CD14-positive monocyte (primary cell): ENCODE data around the gene SLX4. TPM values are rescaled to one million over a fixed set of nuclear protein-coding genes. Genes with fewer than 3 reads are reported as not detected.

Source experiments
- DNase-seq, 3 donors: peaks; one replicate each; pipeline ENCODE4 v3.0.0-alpha.2; 2011 to 2022
- H2AFZ ChIP-seq: 2 replicates; pipeline ENCODE4 v1.6.0; 2012; ENCODE audit warnings: mild to moderate bottlenecking, low read depth, low read length, inconsistent platforms; ENCODE audit not compliant: insufficient read depth, poor library complexity, severe bottlenecking
- H3K27ac ChIP-seq, 2 donors: 1 replicate in 1 of 2; 2 replicates in 1 of 2; pipeline ENCODE4 v1.5.1; 2012 to 2013; ENCODE audit warnings: low read length in 2 of 2, control low read depth in 1 of 2, inconsistent platforms in 1 of 2, low read depth in 1 of 2, mild to moderate bottlenecking in 1 of 2
- H3K27me3 ChIP-seq, 2 donors: one replicate each; pipeline versions ENCODE4 v1.6.0 to v1.6.1; 2011 to 2013; ENCODE audit warnings: low read length in 2 of 2; ENCODE audit not compliant: control insufficient read depth in 2 of 2, insufficient read depth in 2 of 2
- H3K36me3 ChIP-seq, 2 donors: replicated peaks in 1 of 2; 1 replicate in 1 of 2; 2 replicates in 1 of 2; pipeline versions ENCODE4 v1.5.1 to v1.6.1; 2012 to 2013; ENCODE audit warnings: low read length in 2 of 2, control low read depth in 1 of 2, inconsistent platforms in 1 of 2, mild to moderate bottlenecking in 1 of 2; ENCODE audit not compliant: insufficient read depth in 2 of 2, control insufficient read depth in 1 of 2
- H3K4me1 ChIP-seq, 2 donors: 1 replicate in 1 of 2; 2 replicates in 1 of 2; pipeline versions ENCODE4 v1.5.1 to v1.6.1; 2012 to 2013; ENCODE audit warnings: low read length in 2 of 2, control low read depth in 1 of 2, inconsistent platforms in 1 of 2, mild to moderate bottlenecking in 1 of 2, moderate library complexity in 1 of 2; ENCODE audit not compliant: insufficient read depth in 2 of 2, control insufficient read depth in 1 of 2
- H3K4me2 ChIP-seq: replicated peaks from 2 replicates; pipeline ENCODE3; 2012; ENCODE audit warnings: low read length, moderate library complexity, mild to moderate bottlenecking; ENCODE audit not compliant: poor library complexity, severe bottlenecking; ENCODE audit errors: extremely low read depth
- H3K4me3 ChIP-seq, 3 experiments: fragments of 200-600 bp in 1 of 3; sonication (generic) in 1 of 3; replicated peaks in 1 of 3; 1 replicate in 2 of 3; 2 replicates in 1 of 3; pipeline ENCODE4 v1.5.1; 2011 to 2013; ENCODE audit warnings: low read length in 3 of 3, mild to moderate bottlenecking in 3 of 3, control low read depth in 2 of 3, low read depth in 2 of 3, inconsistent platforms in 1 of 3, moderate library complexity in 1 of 3
- H3K79me2 ChIP-seq: 2 replicates; pipeline ENCODE4 v1.6.0; 2012; ENCODE audit warnings: mild to moderate bottlenecking, control low read depth, inconsistent platforms, low read length, moderate library complexity; ENCODE audit not compliant: insufficient read depth
- H3K9ac ChIP-seq: 2 replicates; pipeline ENCODE4 v1.6.0; 2017; ENCODE audit warnings: low read length, mild to moderate bottlenecking; ENCODE audit not compliant: insufficient read depth, poor library complexity, severe bottlenecking
- H3K9me3 ChIP-seq, 2 donors: replicated peaks in 1 of 2; 1 replicate in 1 of 2; 2 replicates in 1 of 2; pipeline versions ENCODE4 v1.5.1 to v1.6.1; 2012 to 2013; ENCODE audit warnings: low read length in 2 of 2, control low read depth in 1 of 2; ENCODE audit not compliant: control insufficient read depth in 1 of 2, insufficient read depth in 1 of 2
- H4K20me1 ChIP-seq: 2 replicates; pipeline ENCODE4 v1.6.0; 2012; ENCODE audit warnings: mild to moderate bottlenecking, low read length, control low read depth, moderate library complexity; ENCODE audit not compliant: insufficient read depth
- H3K27ac Mint-ChIP-seq, 7 donors: one replicate each; pipeline ENCODE4 v1.8.0; 2020; ENCODE audit warnings: mild to moderate bottlenecking in 7 of 7, mixed read lengths in 7 of 7, moderate library complexity in 6 of 7, inconsistent platforms in 2 of 7
- H3K27me3 Mint-ChIP-seq, 3 donors: one replicate each; pipeline ENCODE4 v1.8.0; 2021 to 2022; ENCODE audit warnings: low read depth in 3 of 3, mild to moderate bottlenecking in 3 of 3, mixed read lengths in 3 of 3, moderate library complexity in 3 of 3, inconsistent platforms in 1 of 3
- H3K36me3 Mint-ChIP-seq, 2 donors: one replicate each; pipeline ENCODE4 v1.8.0; 2020; ENCODE audit warnings: mixed read lengths in 2 of 2, inconsistent platforms in 1 of 2, mild to moderate bottlenecking in 1 of 2
- H3K4me1 Mint-ChIP-seq: one replicate; pipeline ENCODE4 v1.8.0; 2020; ENCODE audit warnings: mild to moderate bottlenecking, mixed read lengths
- H3K4me3 Mint-ChIP-seq, 2 donors: one replicate each; pipeline ENCODE4 v1.8.0; 2020; ENCODE audit warnings: mild to moderate bottlenecking in 2 of 2, mixed read lengths in 2 of 2, moderate library complexity in 1 of 2
- H3K9me3 Mint-ChIP-seq, 7 donors: one replicate each; pipeline ENCODE4 v1.8.0; 2020 to 2022; ENCODE audit warnings: mixed read lengths in 7 of 7, mild to moderate bottlenecking in 6 of 7, moderate library complexity in 6 of 7, inconsistent platforms in 2 of 7
- WGBS: methylation state at CpG from one replicate; pipeline ENCODE4 v1.1.5; 2013; ENCODE audit warnings: missing lambda C conversion rate; ENCODE audit not compliant: insufficient coverage; 5-methylcytosine and 5-hydroxymethylcytosine counted together
- intact Hi-C, 2 donors: fragments of 100-400 bp; cut with micrococcal nuclease; formaldehyde crosslinking; loops; one replicate each; pipeline versions ENCODE4 v1.15.0 to v1.15.1; 2023
- polyA plus RNA-seq, 3 donors: library from polyadenylated mRNA; depleted of rRNA in 1 of 3; unstranded in 2 of 3; stranded (reverse) in 1 of 3; fragments of 300-500 nt in 2 of 3; fragments of >200 nt in 1 of 3; fragmentation: Illumina TruSeq in 2 of 3; gene quantifications; 1 replicate in 2 of 3; 2 replicates in 1 of 3; pipeline ENCODE4 v1.2.3, GENCODE V29; 2012 to 2021
- TF ChIP-seq, protein P1 (sequence below): fragments of 200-600 bp; IDR thresholded peaks from one replicate; pipeline ENCODE4 v1.8.0; 2022; ENCODE audit warnings: antibody characterized with exemption, mild to moderate bottlenecking

The SLX4 gene
- polyA plus RNA-seq, 3 donors, result 0.12 to 2.4 (median 0.71) TPM

DNA sequence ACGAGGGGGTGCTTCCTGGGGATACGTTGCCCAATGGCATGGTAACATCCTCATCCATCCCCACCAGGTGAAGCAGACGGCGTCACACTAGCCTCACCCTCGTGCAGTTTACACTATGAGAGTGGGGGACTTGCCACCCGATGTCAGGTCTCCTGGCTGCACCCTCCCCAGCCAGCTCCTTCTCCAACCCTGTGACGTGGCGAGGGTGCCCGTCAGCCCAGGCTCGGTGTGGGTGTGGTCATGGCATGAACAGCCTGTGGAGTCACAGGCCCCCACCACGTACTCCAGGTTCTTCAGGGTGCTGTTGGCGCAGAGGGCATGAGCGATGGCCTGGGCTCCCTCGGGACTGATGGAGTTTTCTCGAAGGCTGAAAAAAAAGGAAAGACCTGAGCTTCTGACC is 62.5 kb downstream of the SLX4 start:
- H3K9me3 Mint-ChIP-seq, result peaks cover 0 to 11% (median 2%) of the 10 kb centered on the region in 7 donors
- intact Hi-C loops, result no loop called here
- H3K4me3 Mint-ChIP-seq, result no peak overlapping the region
- Histone ChIP-seq H3K4me3 (no peak overlapping the region), H3K9me3 (no peaks in the 10 kb centered on the region), H4K20me1 (no peaks in the 10 kb centered on the region), H3K27ac (no peak overlapping the region), H3K36me3 (no peaks in the 10 kb centered on the region), H3K79me2 (no peaks in the 10 kb centered on the region), H3K9ac (no peak overlapping the region), H2AFZ (no peak overlapping the region), H3K4me1 (peaks cover 23% of the 10 kb centered on the region in 2 donors), H3K4me2 (no peak overlapping the region), H3K27me3 (no peaks in the 10 kb centered on the region)
- no peak overlapping the region for H3K27ac Mint-ChIP-seq
- DNase-seq, result no peak
- H3K27me3 Mint-ChIP-seq, result peaks cover 0 to 2% (median 0%) of the 10 kb centered on the region in 3 donors
- WGBS, result 92% methylated on average over 14 of the region's 15 CpGs
- TF ChIP-seq, protein P1, sequence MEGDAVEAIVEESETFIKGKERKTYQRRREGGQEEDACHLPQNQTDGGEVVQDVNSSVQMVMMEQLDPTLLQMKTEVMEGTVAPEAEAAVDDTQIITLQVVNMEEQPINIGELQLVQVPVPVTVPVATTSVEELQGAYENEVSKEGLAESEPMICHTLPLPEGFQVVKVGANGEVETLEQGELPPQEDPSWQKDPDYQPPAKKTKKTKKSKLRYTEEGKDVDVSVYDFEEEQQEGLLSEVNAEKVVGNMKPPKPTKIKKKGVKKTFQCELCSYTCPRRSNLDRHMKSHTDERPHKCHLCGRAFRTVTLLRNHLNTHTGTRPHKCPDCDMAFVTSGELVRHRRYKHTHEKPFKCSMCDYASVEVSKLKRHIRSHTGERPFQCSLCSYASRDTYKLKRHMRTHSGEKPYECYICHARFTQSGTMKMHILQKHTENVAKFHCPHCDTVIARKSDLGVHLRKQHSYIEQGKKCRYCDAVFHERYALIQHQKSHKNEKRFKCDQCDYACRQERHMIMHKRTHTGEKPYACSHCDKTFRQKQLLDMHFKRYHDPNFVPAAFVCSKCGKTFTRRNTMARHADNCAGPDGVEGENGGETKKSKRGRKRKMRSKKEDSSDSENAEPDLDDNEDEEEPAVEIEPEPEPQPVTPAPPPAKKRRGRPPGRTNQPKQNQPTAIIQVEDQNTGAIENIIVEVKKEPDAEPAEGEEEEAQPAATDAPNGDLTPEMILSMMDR, result no peak
- H3K36me3 Mint-ChIP-seq, result peaks cover 0 to 5% of the 10 kb centered on the region in 2 donors
- peaks cover 20% of the 10 kb centered on the region for H3K4me1 Mint-ChIP-seq

DNA sequence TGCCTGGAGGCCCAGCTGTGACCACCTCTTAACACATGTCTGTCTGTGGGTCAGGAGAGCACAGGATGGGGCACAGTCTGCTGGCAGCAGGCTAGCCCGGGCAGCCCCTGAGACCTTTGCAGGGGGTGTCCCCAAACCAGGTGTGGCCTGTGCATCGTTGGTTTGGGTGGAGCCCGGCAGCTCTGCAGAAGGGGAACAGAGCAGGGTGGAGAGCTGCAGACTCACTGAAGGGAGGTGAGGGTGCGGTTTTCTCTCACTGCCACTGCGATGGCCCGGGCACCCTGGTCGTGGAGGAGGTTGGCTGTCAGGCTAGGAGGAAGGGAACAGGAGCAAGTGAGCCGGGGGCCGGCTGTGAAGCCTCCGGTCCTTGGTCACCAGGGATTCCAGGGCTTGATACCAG is 63.0 kb downstream of the SLX4 start:
- no peak for DNase-seq
- H3K9me3 Mint-ChIP-seq, result peaks cover 0 to 11% (median 2%) of the 10 kb centered on the region in 7 donors
- Histone ChIP-seq H3K27me3 (no peaks in the 10 kb centered on the region), H3K27ac (no peak overlapping the region), H4K20me1 (no peaks in the 10 kb centered on the region), H2AFZ (no peak overlapping the region), H3K79me2 (no peaks in the 10 kb centered on the region), H3K9me3 (no peaks in the 10 kb centered on the region), H3K4me3 (no peak overlapping the region), H3K9ac (no peak overlapping the region), H3K36me3 (no peaks in the 10 kb centered on the region), H3K4me2 (no peak overlapping the region), H3K4me1 (peaks cover 23% of the 10 kb centered on the region in 2 donors)
- 75% methylated on average over 10 of the region's 10 CpGs for WGBS
- peaks cover 20% of the 10 kb centered on the region for H3K4me1 Mint-ChIP-seq
- H3K27me3 Mint-ChIP-seq, result peaks cover 0 to 2% (median 0%) of the 10 kb centered on the region in 3 donors
- intact Hi-C loops, result no loop called here
- peaks cover 0 to 5% of the 10 kb centered on the region in 2 donors for H3K36me3 Mint-ChIP-seq
- TF ChIP-seq, protein P1, result no peak
- H3K27ac Mint-ChIP-seq, result no peak overlapping the region
- no peak overlapping the region for H3K4me3 Mint-ChIP-seq
